Fibroblast of the aortic adventitia (primary cell): ENCODE measurements around the gene TAPBPL. TPM values are rescaled to one million over a fixed set of nuclear protein-coding genes. Genes with fewer than 3 reads are reported as not detected.
A peak's percentile ranks its signal among the peaks of the same experiment; 100 is the strongest.
"Not testable (repeated sequence)": the region's sequence is repeated elsewhere in the genome, so short reads cannot be mapped to it uniquely, and the experiment has no call there.

Experiments
- DNase-seq: peaks from one replicate; pipeline ENCODE4 v3.0.0-alpha.2; 2010; ENCODE audit warnings: low read depth
- H3K4me3 ChIP-seq: 2 replicates; pipeline ENCODE4 v1.5.1; 2011; ENCODE audit warnings: low read depth, mild to moderate bottlenecking, control low read depth, low read length, moderate library complexity
- CTCF ChIP-seq: IDR thresholded peaks from 2 replicates; pipeline ENCODE4 v1.5.1; 2011; ENCODE audit warnings: mild to moderate bottlenecking, low read length, control low read depth, inconsistent platforms; ENCODE audit not compliant: insufficient read depth
- total RNA-seq: library from RNA; depleted of rRNA; stranded (reverse); fragments of >200 nt; gene quantifications from 2 replicates; pipeline ENCODE4 v1.2.3, GENCODE V29; 2012; ENCODE audit warnings: low replicate concordance

TAPBPL gene
- total RNA-seq, 1 donor = 8.9 TPM

DNA sequence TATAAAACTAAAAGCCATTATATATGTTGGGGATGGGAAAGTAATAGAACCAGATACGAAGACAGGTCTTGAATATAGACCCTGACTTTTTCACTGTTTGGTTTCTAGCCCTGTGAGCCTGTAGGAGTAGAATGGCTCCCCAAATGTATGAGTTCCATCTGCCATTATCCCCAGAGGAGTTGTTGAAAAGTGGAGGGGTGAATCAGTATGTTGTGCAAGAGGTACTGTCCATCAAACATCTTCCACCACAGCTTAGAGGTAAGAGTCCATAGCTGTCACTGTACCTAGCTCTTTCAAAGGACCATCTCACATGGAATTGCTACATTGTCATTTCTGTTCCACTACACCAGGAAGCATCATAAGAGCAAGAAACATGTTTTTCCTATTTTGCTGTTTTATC is 43.1 kb downstream of the TAPBPL start:
- DNase-seq = no peak
- H3K4me3 ChIP-seq = peak overlapping the region; percentile 78
- TF ChIP-seq CTCF = no peak

DNA sequence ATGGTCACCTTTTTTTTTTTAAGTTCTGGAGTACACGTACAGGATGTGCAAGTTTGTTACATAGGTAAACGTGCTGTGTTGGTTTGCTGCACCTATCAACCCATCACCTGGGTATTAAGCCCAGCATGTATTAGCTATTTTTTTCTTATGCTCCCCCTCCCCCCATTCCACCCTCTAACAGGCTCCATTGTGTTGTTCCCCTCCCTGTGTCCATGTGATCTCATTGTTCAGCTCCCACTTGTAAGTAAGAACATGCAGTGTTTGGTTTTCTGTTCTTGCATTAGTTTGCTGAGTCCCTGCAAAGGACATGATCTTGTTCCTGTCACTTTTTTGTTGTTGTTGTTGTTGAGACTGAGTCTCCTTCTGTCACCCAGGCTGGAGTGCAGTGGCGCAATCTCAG is 45.4 kb downstream of the TAPBPL start:
- H3K4me3 ChIP-seq, DNase-seq: not testable (repeated sequence)

DNA sequence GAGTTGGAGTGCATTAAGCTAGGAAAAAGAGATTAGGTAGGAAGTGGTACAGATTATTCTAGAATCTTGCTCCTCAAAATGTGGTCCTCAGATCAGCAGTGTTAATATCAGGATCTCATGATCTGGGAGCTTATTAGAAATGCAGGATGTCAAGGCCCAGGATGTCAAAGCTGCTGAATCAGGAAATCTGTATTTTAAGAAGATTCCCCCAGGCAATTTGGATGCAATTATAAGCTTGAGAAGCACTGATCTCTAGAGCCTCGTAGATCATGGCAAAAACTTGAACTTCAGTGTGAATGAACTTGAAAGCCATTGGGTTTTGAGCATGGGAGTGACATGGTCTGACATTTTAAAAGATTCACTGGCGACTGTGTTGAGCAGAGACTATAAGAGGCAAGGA is 48.6 kb downstream of the TAPBPL start:
- no peak overlapping the region for H3K4me3 ChIP-seq
- no peak for DNase-seq
- TF ChIP-seq CTCF = no peak

DNA sequence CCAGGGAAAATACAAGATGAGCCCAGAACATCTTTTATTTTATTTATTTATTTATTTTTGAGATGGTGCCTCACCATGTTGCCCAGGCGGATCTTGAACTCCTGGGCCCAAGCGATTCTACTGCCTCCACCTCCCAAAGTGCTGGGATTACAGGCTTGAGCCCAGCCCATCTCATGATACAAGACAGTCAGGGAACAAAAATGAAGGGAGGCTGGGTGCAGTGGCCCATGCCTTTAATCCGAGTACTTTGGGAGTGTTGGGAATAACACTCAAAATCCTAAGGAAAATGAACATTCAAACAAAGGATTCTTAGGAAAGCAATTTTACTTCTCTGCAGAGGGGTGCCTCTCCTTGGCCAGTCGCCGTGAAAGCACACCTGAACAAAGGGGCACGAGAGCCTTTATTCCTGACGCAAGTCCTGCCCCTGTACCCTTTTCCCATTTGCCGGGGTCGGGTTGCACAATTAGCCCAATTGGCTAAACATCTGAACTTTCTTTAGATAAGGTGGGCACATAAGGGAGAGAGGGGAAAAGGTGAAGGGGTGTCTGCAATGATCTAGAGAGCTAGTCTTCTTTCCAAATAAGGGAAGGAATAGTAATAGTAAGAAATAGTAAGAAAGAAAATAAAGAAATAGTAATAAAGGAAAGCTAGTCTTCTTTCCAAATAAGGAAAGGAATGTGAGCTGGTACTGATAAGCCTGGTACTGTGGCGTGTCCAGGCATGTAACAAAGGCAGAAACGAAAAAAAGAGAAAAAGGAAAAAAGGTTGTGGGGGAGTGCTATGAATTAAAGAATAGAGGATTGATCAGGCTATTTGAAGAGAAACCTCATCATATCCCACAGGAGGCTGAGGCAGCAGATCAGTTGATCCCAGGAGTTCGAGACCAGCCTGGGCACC is 55.5 kb downstream of the TAPBPL start:
- no peak for TF ChIP-seq CTCF
- peak; percentile 47 for DNase-seq

GRCh38 chr12:6508087-6508486 is 56.2 kb downstream of the TAPBPL start:
- no peak for TF ChIP-seq CTCF
- H3K4me3 ChIP-seq = no peak overlapping the region
- no peak for DNase-seq

More for the DNA sequence above, 55.5 kb downstream of the TAPBPL start:
- H3K4me3 ChIP-seq = no peak overlapping the region

Other genes with a start within 250 kb of the TAPBPL start
- not detected in 2 replicates for gene PLEKHG6, start 141.4 kb upstream of the TAPBPL start, total RNA-seq
- 146 and 207 TPM in 2 replicates for gene TNFRSF1A, start 110.0 kb upstream of the TAPBPL start, total RNA-seq
- gene SCNN1A, start 76.5 kb upstream of the TAPBPL start, total RNA-seq = under 0.01 TPM in 1 of 2 replicates, not detected in the other
- 71.8 and 93.7 TPM in 2 replicates for gene LTBR, start 67.9 kb upstream of the TAPBPL start, total RNA-seq
- gene CD27, start 7.1 kb upstream of the TAPBPL start, total RNA-seq = 0.18 TPM in 1 of 2 replicates, not detected in the other
- 9.0 and 26.6 TPM in 2 replicates for gene VAMP1, start 18.6 kb downstream of the TAPBPL start, total RNA-seq
- 113 and 167 TPM in 2 replicates for gene MRPL51, start 41.2 kb downstream of the TAPBPL start, total RNA-seq
- 43.1 and 45.1 TPM in 2 replicates for gene NCAPD2, start 42.1 kb downstream of the TAPBPL start, total RNA-seq
- 1,521 and 5,776 TPM in 2 replicates for gene GAPDH, start 82.5 kb downstream of the TAPBPL start, total RNA-seq
- gene IFFO1, start 104.0 kb downstream of the TAPBPL start, total RNA-seq = 12.7 and 17.2 TPM in 2 replicates
- gene NOP2, start 116.2 kb downstream of the TAPBPL start, total RNA-seq = 24.0 and 54.6 TPM in 2 replicates
- gene CHD4, start 155.3 kb downstream of the TAPBPL start, total RNA-seq = 161 and 462 TPM in 2 replicates
- gene LPAR5, start 183.9 kb downstream of the TAPBPL start, total RNA-seq = not detected in 2 replicates
- 0.36 and 0.49 TPM in 2 replicates for gene ACRBP, start 195.4 kb downstream of the TAPBPL start, total RNA-seq
- gene ING4, start 211.1 kb downstream of the TAPBPL start, total RNA-seq = 34.1 and 51.2 TPM in 2 replicates
- 17.7 and 29.5 TPM in 2 replicates for gene ZNF384, start 237.3 kb downstream of the TAPBPL start, total RNA-seq
- gene PIANP, start 248.8 kb downstream of the TAPBPL start, total RNA-seq = 0.45 TPM in 1 of 2 replicates, not detected in the other